CD8-positive, alpha-beta memory T cell (primary cell): Measurements from ENCODE around the gene CEP85. TPM values are rescaled to one million over a fixed set of nuclear protein-coding genes. Genes with fewer than 3 reads are reported as not detected.
A peak's percentile ranks its signal among the peaks of the same experiment; 100 is the strongest.
"Not testable (repeated sequence)": the region's sequence is repeated elsewhere in the genome, so short reads cannot be mapped to it uniquely, and the experiment has no call there.

Experiments used
- CTCF ChIA-PET: fragments of 350-600 bp; sonication (Branson Sonifier 250); formaldehyde crosslinking; loops from one replicate; lab custom pipeline; 2021; ENCODE audit warnings: antibody characterized with exemption; lab: Charles Lee
- POLR2A ChIA-PET: fragments of 350-600 bp; sonication (Branson Sonifier 250); formaldehyde crosslinking; loops from one replicate; lab custom pipeline; 2021; ENCODE audit warnings: antibody characterized with exemption; lab: Charles Lee
- DNase-seq, 5 donors: peaks; one replicate each; pipeline versions ENCODE4 v3.0.0 to v3.0.0-alpha.2; 2020 to 2022; ENCODE audit warnings: mixed read lengths in 1 of 5
- H3K27ac ChIP-seq: one replicate; pipeline ENCODE4 v1.7.0; 2013; ENCODE audit warnings: low read depth, mild to moderate bottlenecking, low read length, moderate library complexity
- H3K27me3 ChIP-seq: 2 replicates; pipeline ENCODE4 v1.7.0; 2013; ENCODE audit warnings: low read length, mild to moderate bottlenecking; ENCODE audit not compliant: insufficient read depth, poor library complexity, severe bottlenecking
- H3K36me3 ChIP-seq: 2 replicates; pipeline ENCODE4 v1.7.0; 2013; ENCODE audit warnings: mild to moderate bottlenecking, low read length, moderate library complexity; ENCODE audit not compliant: insufficient read depth
- H3K4me1 ChIP-seq: 2 replicates; pipeline ENCODE4 v1.7.0; 2013; ENCODE audit warnings: mild to moderate bottlenecking, low read length, moderate library complexity; ENCODE audit not compliant: insufficient read depth
- H3K4me3 ChIP-seq: 2 replicates; pipeline ENCODE4 v1.7.0; 2013; ENCODE audit warnings: mild to moderate bottlenecking, low read length
- H3K9me3 ChIP-seq: 2 replicates; pipeline ENCODE4 v1.7.0; 2013; ENCODE audit warnings: mild to moderate bottlenecking, low read length
- H3K27ac Mint-ChIP-seq, 8 donors: one replicate each; pipeline ENCODE4 v1.8.0; 2020 to 2021; ENCODE audit warnings: mixed read lengths in 8 of 8, mild to moderate bottlenecking in 6 of 8, inconsistent platforms in 3 of 8, moderate library complexity in 3 of 8
- H3K27me3 Mint-ChIP-seq, 2 donors: one replicate each; pipeline ENCODE4 v1.8.0; 2020 to 2021; ENCODE audit warnings: mixed read lengths in 2 of 2, mild to moderate bottlenecking in 1 of 2, moderate library complexity in 1 of 2
- H3K36me3 Mint-ChIP-seq, 3 donors: one replicate each; pipeline ENCODE4 v1.8.0; 2020 to 2021; ENCODE audit warnings: mixed read lengths in 3 of 3, inconsistent platforms in 1 of 3, mild to moderate bottlenecking in 1 of 3
- H3K4me1 Mint-ChIP-seq, 3 donors: one replicate each; pipeline ENCODE4 v1.8.0; 2020 to 2021; ENCODE audit warnings: mixed read lengths in 3 of 3, inconsistent platforms in 1 of 3, mild to moderate bottlenecking in 1 of 3
- H3K4me3 Mint-ChIP-seq, 7 donors: one replicate each; pipeline ENCODE4 v1.8.0; 2020 to 2021; ENCODE audit warnings: mixed read lengths in 7 of 7, mild to moderate bottlenecking in 6 of 7, moderate library complexity in 4 of 7, inconsistent platforms in 2 of 7
- H3K9me3 Mint-ChIP-seq, 5 donors: one replicate each; pipeline ENCODE4 v1.8.0; 2020 to 2022; ENCODE audit warnings: mixed read lengths in 5 of 5, mild to moderate bottlenecking in 3 of 5, moderate library complexity in 2 of 5, inconsistent platforms in 1 of 5
- polyA plus RNA-seq: library from polyadenylated mRNA; unstranded; fragments of 300-500 nt; fragmentation: Illumina TruSeq; gene quantifications from one replicate; pipeline ENCODE4 v1.2.3, GENCODE V29; 2021
- total RNA-seq, 2 experiments: library from RNA; stranded (reverse); gene quantifications; one replicate each; pipeline ENCODE4 v1.2.3, GENCODE V29; 2021

CEP85 gene
- total and polyA plus RNA-seq, 3 experiments from 2014 or later, result 7.7 to 29.7 (median 28.8) TPM

DNA sequence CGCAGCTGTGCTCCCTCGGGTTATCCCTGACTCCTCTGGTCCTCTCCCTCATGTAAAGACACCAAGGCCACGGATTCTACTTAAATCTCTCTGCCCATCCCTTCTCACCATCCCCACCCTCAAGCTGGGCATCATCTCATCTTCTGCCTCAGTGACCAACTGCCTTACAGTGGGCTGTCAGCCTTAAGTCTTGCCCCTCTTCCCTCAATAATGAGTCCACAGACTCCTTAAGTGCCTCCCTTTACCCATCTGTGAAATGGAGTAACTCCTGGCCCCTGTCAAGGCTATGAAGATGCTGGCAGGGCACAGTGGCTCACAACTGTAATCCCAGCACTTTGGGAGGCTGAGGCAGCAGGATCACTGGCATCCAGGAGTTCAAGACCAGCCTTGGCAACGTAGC lies 57.9 kb downstream of the CEP85 start:
- Histone ChIP-seq H3K4me1 (peaks cover 60% of the 10 kb centered on the region), H3K27ac (peak overlapping the region; percentile 29), H3K27me3 (no peaks in the 10 kb centered on the region), H3K36me3 (no peaks in the 10 kb centered on the region), H3K9me3 (no peaks in the 10 kb centered on the region), H3K4me3 (no peak overlapping the region)
- POLR2A ChIA-PET, result interaction anchor here (0.9 to 10.6 kb wide), 2 partner anchors 13 to 27 kb away, joined by 4 to 287 read pairs; partner anchors contain the start of gene CD52
- DNase-seq, result no peak
- no peaks in the 10 kb centered on the region for H3K9me3 Mint-ChIP-seq
- H3K27ac Mint-ChIP-seq, result peak overlapping the region; percentile 89 to 99 (median 98)
- peaks cover 0 to 1% (median 0%) of the 10 kb centered on the region in 3 donors for H3K36me3 Mint-ChIP-seq
- peaks cover 60 to 70% (median 63%) of the 10 kb centered on the region in 3 donors for H3K4me1 Mint-ChIP-seq
- CTCF ChIA-PET, result interaction anchor here (1.0 to 21.9 kb wide), 3 partner anchors 16 to 100 kb away, joined by 4 to 840 read pairs (median 4); partner anchors contain the start of genes CD52 and UBXN11
- peak overlapping the region in 3 of 7 donors; percentile 2 to 77 (median 61) for H3K4me3 Mint-ChIP-seq
- H3K27me3 Mint-ChIP-seq, result peaks cover 0 to 2% of the 10 kb centered on the region in 2 donors

DNA sequence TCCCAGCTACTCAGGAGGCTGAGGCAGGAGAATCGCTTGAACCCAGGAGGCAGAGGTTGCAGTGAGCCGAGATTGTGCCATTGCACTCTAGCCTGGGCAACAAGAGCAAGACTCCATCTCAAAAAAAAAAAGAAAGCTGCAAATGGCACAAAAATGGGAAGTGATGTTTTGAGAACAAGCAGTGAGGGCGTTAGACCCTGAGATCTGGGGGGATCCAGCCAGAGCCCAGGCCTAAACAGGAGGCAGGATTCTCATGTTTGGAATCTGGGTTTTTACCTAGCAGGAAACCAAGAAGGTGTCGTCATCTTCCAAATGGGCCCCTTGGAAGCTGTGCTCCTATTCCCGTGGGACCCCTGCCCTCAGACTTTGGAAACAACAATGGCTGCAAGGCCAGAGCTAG lies 58.7 kb downstream of the CEP85 start:
- not testable (repeated sequence) for H3K36me3 ChIP-seq, H3K36me3 Mint-ChIP-seq, H3K27ac ChIP-seq, H3K9me3 Mint-ChIP-seq, DNase-seq, H3K9me3 ChIP-seq, H3K27me3 ChIP-seq, H3K4me3 Mint-ChIP-seq, H3K4me3 ChIP-seq, H3K27me3 Mint-ChIP-seq
- CTCF ChIA-PET, result interaction anchor here (0.6 to 21.9 kb wide), 3 partner anchors 26 to 114 kb away, joined by 3 to 840 read pairs (median 4); partner anchors contain the start of genes CD52 and UBXN11
- H3K27ac Mint-ChIP-seq, result peak overlapping the region in 7 of 8 donors; percentile 75 to 98 (median 95)
- H3K4me1 Mint-ChIP-seq, result peaks cover 52 to 62% (median 55%) of the 10 kb centered on the region in 3 donors
- POLR2A ChIA-PET, result interaction anchor here (0.9 to 10.6 kb wide), 2 partner anchors 13 to 26 kb away, joined by 4 to 287 read pairs; partner anchors contain the start of gene CD52
- H3K4me1 ChIP-seq, result peaks cover 52% of the 10 kb centered on the region

DNA sequence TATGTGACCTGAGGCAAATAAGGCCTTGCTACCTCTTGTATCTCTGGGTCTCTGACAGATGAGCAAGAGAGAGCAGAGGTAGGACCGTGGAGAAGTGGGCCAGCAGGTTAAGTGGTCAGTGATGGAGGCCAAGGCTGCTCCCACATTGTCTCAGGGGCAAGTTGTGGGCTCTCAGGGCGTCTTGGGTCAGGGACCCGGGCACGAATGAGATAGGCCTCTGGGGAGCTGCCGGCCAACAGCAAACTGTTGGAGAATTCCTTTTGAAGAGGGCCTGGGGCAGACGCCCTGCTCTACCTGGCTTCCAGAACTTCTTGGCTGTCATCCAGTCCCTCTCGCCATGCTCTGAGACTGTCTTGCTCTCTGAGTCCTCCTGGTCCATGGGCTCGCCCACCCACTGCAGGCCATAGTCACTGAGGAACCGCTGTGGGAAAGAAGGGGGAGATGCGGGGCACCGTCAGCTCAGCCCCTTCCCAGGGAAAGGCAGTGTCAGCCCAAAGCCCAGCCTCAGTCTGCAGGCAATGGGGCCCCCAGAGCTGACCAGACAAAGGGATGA lies 60.0 kb downstream of the CEP85 start:
- DNase-seq, result no peak
- H3K4me1 Mint-ChIP-seq, result peaks cover 39 to 52% (median 43%) of the 10 kb centered on the region in 3 donors
- no peaks in the 10 kb centered on the region for H3K36me3 ChIP-seq
- H3K9me3 Mint-ChIP-seq, result no peaks in the 10 kb centered on the region
- H3K27ac Mint-ChIP-seq, result peak overlapping the region in 5 of 8 donors; percentile 55 to 78 (median 64)
- H3K4me1 ChIP-seq, result peaks cover 39% of the 10 kb centered on the region
- no peak overlapping the region for H3K4me3 ChIP-seq
- no peaks in the 10 kb centered on the region for H3K9me3 ChIP-seq
- peaks cover 0 to 2% of the 10 kb centered on the region in 2 donors for H3K27me3 Mint-ChIP-seq
- POLR2A ChIA-PET, result no interaction called here
- H3K36me3 Mint-ChIP-seq, result peaks cover 0 to 1% (median 1%) of the 10 kb centered on the region in 3 donors
- no peak overlapping the region for H3K27ac ChIP-seq
- no peak overlapping the region for H3K4me3 Mint-ChIP-seq
- no peaks in the 10 kb centered on the region for H3K27me3 ChIP-seq
- CTCF ChIA-PET, result interaction anchor here (1.5 to 21.9 kb wide), 2 partner anchors 9 to 25 kb away, joined by 4 to 840 read pairs; partner anchors contain the start of genes CD52 and UBXN11

DNA sequence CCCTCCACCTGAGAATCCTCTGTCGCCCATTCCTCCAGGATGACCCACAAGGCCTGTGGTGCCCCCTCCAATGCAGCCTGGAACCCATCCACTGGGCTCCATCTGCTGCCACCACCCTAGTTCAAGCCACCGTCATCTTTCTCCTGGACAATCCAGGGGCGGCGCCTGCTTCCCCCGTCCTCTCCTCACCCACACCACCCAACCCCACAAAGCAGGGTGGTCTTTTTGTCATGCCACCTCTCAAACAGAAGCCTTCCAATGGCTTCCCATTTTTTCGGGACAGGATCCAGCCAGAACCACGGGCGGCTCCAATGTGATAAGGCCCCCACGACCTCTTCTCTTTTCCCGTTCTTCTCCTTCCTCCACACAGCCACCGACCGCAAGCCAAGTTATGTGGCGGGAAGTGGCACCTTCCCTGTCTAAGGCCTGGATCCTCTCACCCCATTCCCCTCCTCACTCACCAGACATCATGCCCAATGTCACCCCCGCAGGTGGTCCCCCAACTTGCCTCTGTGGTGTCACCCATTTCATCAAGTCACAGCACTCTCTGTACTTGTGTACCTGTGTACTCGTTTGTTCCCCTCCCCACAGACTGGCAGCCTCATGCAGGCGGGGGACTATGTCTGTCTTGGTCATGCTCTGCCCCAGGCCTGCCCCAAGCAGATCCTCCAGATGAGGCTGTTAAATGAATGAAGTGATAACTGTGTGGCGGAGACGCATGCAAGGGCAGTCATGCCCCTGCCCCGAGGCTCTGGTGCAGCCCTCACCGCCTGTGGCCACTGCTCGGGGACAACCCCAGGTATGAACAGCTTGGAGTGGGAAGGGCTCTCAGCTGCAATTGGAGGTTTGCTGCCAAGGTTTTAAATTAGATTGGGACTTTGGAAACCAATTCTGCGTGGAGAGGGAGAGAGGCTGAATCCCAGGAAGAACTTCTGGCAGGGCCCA lies 61.5 kb downstream of the CEP85 start:
- Mint-ChIP-seq H3K9me3 (no peaks in the 10 kb centered on the region), H3K36me3 (peaks cover 0 to 1% (median 1%) of the 10 kb centered on the region in 3 donors), H3K27me3 (peaks cover 0 to 2% of the 10 kb centered on the region in 2 donors), H3K27ac (peak overlapping the region in 6 of 8 donors; percentile 58 to 89 (median 84)), H3K4me1 (peaks cover 28 to 44% (median 28%) of the 10 kb centered on the region in 3 donors), H3K4me3 (no peak overlapping the region)
- Histone ChIP-seq H3K36me3 (no peaks in the 10 kb centered on the region), H3K4me3 (no peak overlapping the region), H3K27me3 (no peaks in the 10 kb centered on the region), H3K27ac (no peak overlapping the region), H3K4me1 (peaks cover 25% of the 10 kb centered on the region), H3K9me3 (no peaks in the 10 kb centered on the region)
- POLR2A ChIA-PET, result no interaction called here
- CTCF ChIA-PET, result interaction anchor here (2.0 to 21.9 kb wide), 3 partner anchors 8 to 26 kb away, joined by 8 to 840 read pairs (median 13); partner anchors contain the start of genes CD52 and UBXN11
- DNase-seq, result no peak

DNA sequence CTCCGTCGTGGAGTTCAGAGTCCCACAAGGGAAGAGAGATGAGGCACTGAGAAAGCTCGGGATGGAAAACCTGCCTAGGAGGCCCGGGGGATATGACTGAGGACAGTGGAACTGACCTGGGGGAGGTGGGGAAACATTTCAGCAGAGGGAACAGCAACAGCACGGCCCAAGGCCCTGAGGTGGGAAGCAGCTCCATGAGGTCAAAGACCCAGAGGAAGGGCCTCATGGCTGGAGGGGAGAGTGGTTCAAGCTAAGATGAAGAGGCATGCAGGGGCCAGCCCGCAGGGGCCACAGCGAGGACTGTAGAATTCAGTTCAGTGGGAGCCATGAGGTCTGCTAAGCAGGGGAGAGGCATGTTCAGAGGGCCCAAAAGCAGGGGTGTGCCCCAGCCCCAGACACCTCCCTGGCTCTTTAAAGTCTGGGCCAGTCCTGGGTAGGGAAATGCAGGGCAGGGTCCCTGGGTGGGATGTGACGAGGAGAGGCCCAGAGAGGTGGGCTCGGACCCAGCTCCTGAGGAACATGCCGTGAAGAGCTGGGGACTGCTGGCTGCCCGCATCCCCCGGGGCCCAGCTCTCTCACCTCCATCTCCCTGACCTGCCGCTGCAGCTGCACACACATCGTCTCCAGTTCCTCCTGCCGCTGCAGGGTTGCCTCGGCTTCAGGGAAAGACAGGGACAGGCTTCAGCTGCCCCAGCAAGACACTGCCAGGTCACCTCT lies 62.5 kb downstream of the CEP85 start:
- H3K4me1 ChIP-seq, result peaks cover 14% of the 10 kb centered on the region
- no peak overlapping the region for H3K27ac ChIP-seq
- Mint-ChIP-seq H3K27ac (peak overlapping the region in 5 of 8 donors; percentile 42 to 80 (median 50)), H3K36me3 (peaks cover 0 to 1% (median 1%) of the 10 kb centered on the region in 3 donors), H3K9me3 (no peaks in the 10 kb centered on the region), H3K4me3 (no peak overlapping the region), H3K4me1 (peaks cover 18 to 34% (median 19%) of the 10 kb centered on the region in 3 donors), H3K27me3 (peaks cover 0 to 2% of the 10 kb centered on the region in 2 donors)
- no peak for DNase-seq
- ChIA-PET CTCF (interaction anchor here (1.6 to 2.1 kb wide), 3 partner anchors 9 to 68 kb away, joined by 3 to 13 read pairs (median 8); no protein-coding TSS in a partner anchor), POLR2A (no interaction called here)
- H3K36me3 ChIP-seq, result no peaks in the 10 kb centered on the region
- no peaks in the 10 kb centered on the region for H3K9me3 ChIP-seq
- no peaks in the 10 kb centered on the region for H3K27me3 ChIP-seq
- H3K4me3 ChIP-seq, result no peak overlapping the region

DNA sequence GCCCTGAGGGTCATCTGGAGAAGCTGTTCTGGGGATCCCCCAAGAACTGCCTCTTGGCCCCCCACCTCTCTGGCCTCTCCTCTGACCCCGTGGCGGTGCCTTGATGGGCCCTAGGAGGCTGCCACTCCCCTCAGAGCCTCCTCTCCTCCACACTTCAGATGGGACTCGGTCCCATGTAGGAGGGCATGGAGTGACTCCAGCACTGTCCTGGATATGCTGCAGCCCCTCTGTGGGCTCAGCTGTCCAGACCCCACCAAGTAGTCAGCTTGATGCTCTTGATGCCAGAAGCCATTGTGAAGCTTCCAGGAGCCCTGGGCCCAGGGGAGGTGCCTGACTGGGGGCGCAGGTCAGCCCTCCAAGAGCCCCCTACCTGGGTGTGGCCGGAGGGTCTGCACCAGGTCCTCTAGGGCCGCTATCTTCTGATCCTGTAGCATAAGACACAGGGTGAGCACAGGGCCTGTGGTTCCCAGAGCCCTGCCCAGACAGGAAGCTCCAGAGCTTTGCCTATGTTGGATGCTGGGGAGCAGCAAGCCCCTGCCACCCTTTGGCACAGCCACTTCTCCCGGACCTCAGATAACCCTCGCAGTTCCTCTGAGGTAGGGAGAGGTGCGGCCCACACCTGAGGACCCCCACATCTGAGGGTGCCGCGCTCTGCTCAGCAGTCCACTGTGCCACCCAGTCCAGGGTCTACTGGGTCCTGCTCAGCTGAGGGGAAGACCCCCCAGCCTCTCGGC lies 63.2 kb downstream of the CEP85 start:
- H3K4me3 Mint-ChIP-seq, result no peak overlapping the region
- Histone ChIP-seq H3K27me3 (no peaks in the 10 kb centered on the region), H3K4me1 (peaks cover 7% of the 10 kb centered on the region), H3K27ac (no peak overlapping the region), H3K4me3 (no peak overlapping the region), H3K9me3 (no peaks in the 10 kb centered on the region), H3K36me3 (no peaks in the 10 kb centered on the region)
- CTCF ChIA-PET, result interaction anchor here (0.6 to 2.1 kb wide), 4 partner anchors 9 to 67 kb away, joined by 3 to 13 read pairs (median 6); no protein-coding TSS in a partner anchor
- H3K27me3 Mint-ChIP-seq, result peaks cover 0 to 2% of the 10 kb centered on the region in 2 donors
- peak overlapping the region in 1 of 8 donors; percentile 17 for H3K27ac Mint-ChIP-seq
- peaks cover 11 to 27% (median 13%) of the 10 kb centered on the region in 3 donors for H3K4me1 Mint-ChIP-seq
- no peak for DNase-seq
- peaks cover 0 to 1% (median 1%) of the 10 kb centered on the region in 3 donors for H3K36me3 Mint-ChIP-seq
- POLR2A ChIA-PET, result interaction anchor here (1.2 kb wide), 1 partner anchor 9 kb away, joined by 3 read pairs; no protein-coding TSS in a partner anchor
- H3K9me3 Mint-ChIP-seq, result no peaks in the 10 kb centered on the region
